GM19463 (cell line): ENCODE measurements around the gene KAT6B.

ENCODE experiments used
- ATAC-seq: cut with Tn5 transposase; IDR thresholded peaks from one replicate; pipeline ENCODE4 v1.9.1; 2021; ENCODE audit warnings: mild to moderate bottlenecking, moderate library complexity; ENCODE audit not compliant: unreplicated experiment

The KAT6B gene

GRCh38 chr10:75008952-75009351 is 182.6 kb downstream of the KAT6B start:
- ATAC-seq: no peak

- ATAC-seq: no peak
These were observed 183.0 kb downstream of the KAT6B start for GRCh38 chr10:75009426-75009825.

- no peak for ATAC-seq
These were observed 184.0 kb downstream of the KAT6B start for GRCh38 chr10:75010373-75010772.

- no peak for ATAC-seq
These were observed 184.8 kb downstream of the KAT6B start for GRCh38 chr10:75011221-75011620.

GRCh38 chr10:75012471-75012870 is 186.1 kb downstream of the KAT6B start:
- ATAC-seq: peak; percentile 35

GRCh38 chr10:75013007-75013406 is 186.6 kb downstream of the KAT6B start:
- ATAC-seq: no peak

- ATAC-seq: no peak
These were observed 187.1 kb downstream of the KAT6B start for GRCh38 chr10:75013522-75013921.

- no peak for ATAC-seq
These were observed 188.3 kb downstream of the KAT6B start for GRCh38 chr10:75014516-75015230.

- no peak for ATAC-seq
These were observed 189.0 kb downstream of the KAT6B start for GRCh38 chr10:75015442-75015841.

GRCh38 chr10:75016325-75016724 is 189.9 kb downstream of the KAT6B start:
- no peak for ATAC-seq

- no peak for ATAC-seq
These were observed 191.9 kb downstream of the KAT6B start for GRCh38 chr10:75018251-75018650.

- ATAC-seq: no peak
These were observed 192.4 kb downstream of the KAT6B start for GRCh38 chr10:75018686-75019307.

- ATAC-seq: no peak
These were observed 193.0 kb downstream of the KAT6B start for GRCh38 chr10:75019370-75019769.

GRCh38 chr10:75020168-75020567 is 193.8 kb downstream of the KAT6B start:
- ATAC-seq: no peak

- no peak for ATAC-seq
These were observed 195.2 kb downstream of the KAT6B start for GRCh38 chr10:75021379-75022249.

GRCh38 chr10:75023074-75023473 is 196.7 kb downstream of the KAT6B start:
- no peak for ATAC-seq

GRCh38 chr10:75024971-75025523 is 198.6 kb downstream of the KAT6B start:
- ATAC-seq: no peak

GRCh38 chr10:75028049-75028448 is 201.6 kb downstream of the KAT6B start:
- ATAC-seq: no peak

- no peak for ATAC-seq
These were observed 202.3 kb downstream of the KAT6B start for GRCh38 chr10:75028748-75029147.

- ATAC-seq: no peak
These were observed 203.0 kb downstream of the KAT6B start for GRCh38 chr10:75029420-75029819.

GRCh38 chr10:75029857-75030256 is 203.5 kb downstream of the KAT6B start:
- no peak for ATAC-seq
